ENCODE measurements around the gene SYNE2.

SYNE2 gene

DNA sequence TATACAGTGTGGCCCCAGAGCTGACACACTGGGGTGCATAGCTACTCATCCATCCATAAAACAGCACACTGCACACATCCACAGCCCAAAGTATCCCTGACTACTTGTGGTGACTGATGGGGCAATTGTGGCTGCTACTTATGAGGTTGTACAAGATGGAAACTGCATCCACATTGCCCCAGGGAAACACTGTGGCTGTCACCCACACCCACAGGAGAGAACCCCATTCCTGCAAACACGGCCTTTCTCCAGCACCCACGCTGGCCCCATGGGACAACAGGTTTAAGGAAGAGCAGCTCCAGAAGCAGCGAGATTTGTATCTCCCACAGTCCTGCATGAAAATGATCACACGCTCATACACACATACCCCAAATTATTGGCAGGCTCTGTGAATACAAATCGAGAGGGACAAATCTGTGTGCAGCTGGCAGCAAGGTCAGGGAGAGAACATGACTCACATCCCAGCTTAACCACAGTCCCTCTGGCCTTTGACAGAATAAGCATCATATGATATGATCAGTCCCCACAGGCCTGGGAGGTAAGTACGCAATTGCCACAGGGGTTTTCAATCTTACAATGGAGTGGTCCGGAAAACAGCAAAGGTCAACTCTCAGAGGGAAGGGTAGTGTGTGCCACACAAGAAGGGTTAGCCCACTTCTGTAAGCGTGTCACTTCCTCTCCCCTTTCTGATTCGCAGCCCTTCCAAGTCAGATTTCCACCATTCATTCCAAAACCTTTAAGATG lies 379.5 kb downstream of the SYNE2 start:
- DNase-seq, result no peak

DNA sequence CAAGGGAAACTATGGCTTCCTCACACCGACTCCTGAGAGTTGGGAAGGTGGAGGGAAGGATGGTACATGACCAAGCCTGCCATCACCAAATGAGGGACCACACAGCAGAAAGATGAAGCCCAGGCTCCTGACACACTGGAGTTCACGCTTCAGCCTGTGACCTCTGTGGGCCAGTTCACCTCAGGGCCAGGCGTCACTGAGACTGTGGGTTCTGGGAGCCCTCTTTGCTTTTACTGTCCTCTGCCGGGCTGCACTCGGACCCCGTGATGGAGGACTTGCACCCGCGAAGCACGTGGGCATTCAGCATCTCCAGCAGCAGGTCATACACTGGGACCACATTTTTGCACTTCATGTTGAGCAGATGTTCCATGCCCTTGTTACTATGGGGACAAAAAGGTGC lies 380.1 kb downstream of the SYNE2 start:
- no peak for DNase-seq

DNA sequence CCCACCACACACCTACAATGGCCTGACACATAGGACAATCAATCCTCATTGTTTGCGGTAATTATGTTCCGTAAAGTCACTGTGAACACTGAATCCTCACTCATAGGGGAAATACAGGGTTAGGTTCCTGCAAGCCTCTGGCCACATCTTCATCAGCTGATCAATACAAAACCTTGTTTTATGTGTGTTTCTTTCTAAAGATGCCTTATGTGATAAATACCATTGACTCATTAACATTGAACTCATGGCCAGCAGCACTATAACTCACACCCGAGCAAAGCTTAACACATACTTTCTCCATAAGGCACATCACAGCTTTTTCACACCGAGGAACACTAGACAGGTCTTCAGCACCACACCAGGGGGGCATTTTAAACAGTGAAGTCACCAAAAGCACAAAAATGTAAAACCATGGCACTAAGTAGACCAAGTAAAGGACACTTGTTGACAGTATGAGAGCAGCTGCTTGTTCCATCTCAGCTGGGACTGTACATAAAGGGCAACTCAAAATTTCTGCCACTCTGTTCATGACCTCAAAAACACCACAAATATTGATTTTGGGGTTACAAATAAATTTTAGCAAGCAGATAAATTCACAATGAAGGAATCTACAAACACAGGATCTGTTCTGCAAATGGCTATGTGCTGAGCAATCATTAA lies 380.9 kb downstream of the SYNE2 start:
- no peak for DNase-seq

DNA sequence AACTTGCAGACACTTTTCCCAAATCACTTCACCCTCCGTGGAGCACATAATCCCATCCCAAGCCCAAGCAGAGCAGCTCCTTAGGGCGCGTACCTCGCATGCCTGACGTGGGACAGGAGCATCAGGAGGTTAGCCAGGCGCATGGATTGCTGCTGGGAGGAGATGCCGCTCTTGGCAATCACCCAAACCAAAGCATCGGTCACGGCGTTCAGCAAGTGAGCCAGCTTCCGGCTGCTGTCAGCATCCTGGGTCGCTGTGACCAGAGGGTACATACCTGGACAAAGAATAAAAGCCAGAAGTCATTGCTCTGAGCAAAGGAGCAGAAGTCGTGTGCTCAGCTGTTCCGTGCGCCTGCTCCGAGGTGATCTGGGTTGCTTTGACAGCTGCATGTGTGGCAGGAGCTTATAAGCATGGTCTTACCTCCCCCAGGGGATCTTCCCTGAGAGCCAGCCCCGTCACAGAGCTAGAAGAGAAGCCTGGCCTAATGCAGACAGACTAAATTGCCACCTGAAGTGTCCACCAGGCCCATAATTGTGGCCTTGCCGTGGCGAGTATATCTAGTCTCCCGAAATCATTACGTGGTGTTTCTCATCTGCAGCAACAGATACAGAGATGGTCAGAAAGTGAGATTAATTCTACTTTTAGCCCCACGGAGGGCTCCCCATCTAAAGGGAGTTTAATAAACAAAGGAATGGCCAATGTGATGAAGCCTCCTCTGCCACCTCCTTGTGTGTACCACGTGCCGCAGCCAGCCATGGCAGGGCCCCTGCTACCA lies 382.3 kb downstream of the SYNE2 start:
- DNase-seq, result no peak

DNA sequence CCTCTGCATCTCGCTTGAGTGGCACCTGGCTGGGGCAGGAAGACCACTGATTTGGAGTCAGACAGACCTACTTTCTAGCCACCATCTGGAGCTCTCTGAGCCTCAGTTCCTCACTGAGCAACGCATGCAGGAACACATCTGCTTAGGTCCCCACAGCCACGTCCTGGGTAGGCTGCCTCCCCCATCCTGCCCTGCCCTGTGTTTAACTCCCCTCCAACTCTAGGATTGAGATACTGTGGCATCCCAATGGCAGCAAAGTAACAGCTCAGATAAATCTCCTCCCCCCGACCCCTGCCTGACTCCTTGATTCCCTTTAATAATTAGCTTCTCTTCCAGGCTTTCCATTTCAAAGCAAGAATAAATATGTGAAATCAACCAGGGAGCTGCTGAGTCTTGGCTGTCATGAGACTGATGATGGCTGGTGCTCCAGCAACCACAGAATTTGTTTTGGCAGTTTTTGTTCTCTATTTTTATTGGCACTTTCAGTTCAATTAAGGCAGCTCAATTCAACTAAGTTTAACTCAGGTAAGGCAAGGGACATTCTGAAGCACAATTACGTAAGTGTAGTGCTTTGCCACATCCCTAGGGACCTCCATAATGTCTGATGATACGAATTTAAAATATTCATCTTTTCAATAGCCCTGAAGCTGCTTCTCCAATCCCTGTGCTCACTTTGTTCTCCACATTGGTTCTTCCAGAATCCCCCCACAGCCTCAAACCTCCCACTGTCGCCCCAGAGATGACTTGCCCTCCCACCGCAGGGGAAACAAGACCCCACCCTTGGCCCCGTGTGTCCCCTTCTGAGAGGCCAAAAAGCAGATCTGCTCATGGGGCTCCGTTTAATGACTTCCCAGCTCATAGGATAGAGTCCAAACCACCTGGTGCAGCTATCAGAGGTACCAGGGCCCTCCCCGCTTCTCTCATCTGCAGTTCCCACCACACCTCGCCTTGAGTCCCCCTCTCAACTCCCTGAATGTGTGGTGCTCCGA lies 383.1 kb downstream of the SYNE2 start:
- no peak for DNase-seq

DNA sequence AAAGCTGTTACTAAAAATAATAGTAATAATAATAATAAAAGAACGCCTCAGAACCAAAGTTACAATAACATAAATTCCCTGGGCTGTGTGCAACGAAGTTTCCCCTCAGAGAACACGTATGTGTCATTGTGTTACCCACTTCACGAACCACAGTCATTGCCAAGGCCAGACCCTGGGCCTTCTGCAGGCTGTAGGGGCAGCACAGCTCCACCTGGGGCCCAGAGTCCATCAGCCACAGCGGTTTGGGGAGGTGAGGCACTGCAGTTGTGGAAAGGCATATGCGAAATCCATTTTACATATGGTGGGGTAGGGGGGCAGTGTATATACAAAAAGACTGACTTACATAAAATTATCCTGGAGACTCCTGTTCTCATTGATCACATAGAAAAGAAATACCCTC lies 385.2 kb downstream of the SYNE2 start:
- DNase-seq, result no peak

DNA sequence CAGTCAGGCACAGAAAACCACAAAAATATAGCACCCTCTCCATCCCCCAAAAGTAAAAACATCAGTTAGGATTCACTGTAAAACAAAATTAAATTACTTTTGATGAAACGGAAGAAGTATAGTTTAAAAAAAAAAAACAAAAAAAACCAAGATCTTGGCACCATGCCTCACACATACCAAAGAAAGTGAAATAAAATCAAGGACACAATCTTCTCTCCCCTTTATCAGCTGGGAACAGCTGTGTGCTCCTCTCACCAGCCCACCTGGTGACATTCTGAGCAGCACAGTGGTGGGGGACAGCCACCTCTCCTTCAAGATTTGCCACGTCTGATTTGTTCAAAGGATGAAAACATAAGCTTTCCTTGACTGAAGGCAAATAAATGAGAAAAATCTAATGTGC lies 385.8 kb downstream of the SYNE2 start:
- DNase-seq, result no peak

DNA sequence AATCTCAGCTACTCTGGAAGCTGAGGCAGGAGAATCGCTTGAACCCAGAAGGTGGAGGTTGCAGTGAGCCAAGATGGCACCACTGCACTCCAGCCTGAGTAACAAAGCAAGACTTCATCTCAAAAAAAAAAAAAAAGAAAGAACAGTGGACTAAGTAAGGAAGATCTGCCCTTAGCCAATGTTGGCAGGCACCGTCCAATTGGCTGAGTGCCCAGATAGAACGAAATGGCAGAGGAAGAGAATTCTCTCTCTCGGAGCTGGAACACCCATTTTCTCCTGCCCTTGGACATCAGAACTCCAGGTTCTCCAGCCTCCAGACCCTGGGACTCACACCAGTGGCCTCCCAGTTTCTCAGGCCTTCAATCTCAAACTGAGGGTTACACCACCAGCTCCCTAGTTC lies 391.5 kb downstream of the SYNE2 start:
- DNase-seq, result no peak

DNA sequence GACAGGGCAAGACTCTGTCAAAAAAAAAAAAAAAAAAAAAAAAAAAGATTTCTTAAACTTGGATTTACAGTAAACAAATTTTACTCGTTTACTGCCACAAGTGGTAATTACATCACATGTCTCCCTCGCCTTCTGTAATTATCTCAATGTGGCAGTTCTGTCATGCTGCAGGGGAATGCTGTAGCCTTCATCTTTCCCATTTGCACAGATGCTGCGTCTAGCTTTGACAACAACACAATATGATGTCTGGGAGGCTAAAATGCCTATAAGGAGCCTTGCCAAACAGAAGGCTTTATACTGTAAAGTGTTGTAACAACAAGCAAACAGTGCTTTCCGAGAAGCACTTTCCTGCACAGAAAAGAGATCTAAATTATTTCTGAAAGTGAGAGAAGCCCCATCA lies 392.7 kb downstream of the SYNE2 start:
- DNase-seq, result no peak

DNA sequence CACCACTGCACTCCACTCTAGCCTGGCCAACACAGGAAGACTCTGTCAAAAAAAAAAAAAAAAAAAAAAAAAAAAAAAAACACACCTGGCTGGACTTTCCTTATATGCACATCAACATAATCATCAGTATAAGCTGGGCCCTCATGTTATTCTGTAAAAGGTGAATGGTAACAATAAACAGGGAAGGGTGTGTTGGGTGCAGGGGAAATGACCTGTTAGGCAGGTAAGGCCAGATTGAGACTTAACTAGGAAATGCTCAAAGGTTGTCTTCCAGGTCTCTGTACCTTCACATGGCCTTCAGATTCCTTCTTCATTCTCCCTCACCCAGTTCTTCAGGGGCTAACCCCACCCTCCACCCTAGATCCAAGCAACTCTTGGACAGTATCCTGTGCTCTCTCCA lies 393.9 kb downstream of the SYNE2 start:
- no peak for DNase-seq

DNA sequence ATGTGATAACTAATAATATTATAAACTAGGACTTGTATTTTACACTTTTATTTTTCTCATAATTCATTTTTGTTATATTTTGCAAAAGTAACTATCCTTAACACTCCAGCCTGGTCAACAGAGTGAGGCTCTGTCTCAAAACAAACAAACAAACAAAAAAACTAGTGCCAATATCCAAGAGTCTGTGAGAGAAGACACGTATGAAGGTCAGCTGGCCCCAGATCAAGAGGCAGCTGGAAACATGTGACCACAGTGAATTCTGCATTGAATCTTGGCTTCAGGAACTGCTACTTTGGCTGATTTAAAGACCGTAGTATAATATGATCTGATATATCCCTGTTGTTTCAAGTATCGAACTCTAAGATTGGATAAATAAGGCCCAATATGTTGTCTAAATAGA lies 394.4 kb downstream of the SYNE2 start:
- no peak for DNase-seq

DNA sequence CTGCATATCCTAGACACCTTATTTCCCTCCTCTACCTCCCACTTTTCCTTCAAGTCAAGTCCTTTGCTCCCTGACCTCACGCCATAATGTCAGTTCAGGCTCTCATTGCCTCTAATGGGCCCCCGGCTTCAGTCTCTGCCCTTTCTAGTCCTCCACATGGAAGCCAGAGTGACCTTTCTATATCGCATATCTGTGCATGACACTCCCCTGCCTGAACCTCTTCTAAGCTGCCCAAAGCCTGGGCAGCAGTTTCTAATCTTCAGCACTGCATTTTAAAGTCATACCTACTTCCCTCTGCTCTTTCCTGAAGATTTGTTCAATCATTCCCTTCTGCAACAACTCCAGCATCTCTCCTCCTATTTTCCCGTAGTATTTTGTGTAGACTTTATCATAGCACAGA lies 395.9 kb downstream of the SYNE2 start:
- no peak for DNase-seq

DNA sequence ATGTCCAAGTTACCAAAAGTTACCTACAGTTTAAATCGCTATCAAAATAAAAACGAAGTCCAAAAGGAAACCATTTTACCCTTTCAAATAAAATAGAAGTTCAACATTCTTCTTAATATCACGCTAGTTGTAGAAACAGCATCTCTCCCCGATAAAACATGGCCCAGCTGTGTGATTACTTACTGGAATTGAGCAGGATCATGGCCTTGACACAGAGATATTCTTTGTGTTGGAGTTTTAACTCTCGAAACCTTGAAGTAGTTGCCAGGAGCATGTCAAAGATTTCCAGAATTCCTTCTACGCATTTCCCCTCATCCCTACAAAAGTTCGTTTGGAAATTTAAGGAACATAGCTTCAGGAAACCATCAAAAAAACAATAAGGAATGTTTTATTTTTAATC lies 396.6 kb downstream of the SYNE2 start:
- no peak for DNase-seq

DNA sequence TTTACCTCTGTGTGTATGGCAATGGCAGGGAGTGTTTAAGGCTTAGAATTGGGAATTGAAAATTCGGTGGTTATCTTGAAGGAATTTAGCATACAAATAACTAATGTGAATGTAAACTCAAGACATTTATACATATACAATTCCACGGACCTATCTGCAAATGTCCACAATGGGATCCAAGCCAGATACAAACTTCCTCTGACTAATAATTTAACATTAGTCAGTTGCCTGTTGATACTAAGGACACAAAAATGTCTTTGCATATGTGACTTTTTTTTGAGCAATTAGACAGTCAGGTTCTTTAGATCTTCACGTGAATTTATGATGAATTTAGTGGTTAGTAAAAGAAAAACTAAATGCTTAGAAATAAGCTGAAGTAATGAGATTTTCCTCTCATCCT lies 400.9 kb downstream of the SYNE2 start:
- no peak for DNase-seq

DNA sequence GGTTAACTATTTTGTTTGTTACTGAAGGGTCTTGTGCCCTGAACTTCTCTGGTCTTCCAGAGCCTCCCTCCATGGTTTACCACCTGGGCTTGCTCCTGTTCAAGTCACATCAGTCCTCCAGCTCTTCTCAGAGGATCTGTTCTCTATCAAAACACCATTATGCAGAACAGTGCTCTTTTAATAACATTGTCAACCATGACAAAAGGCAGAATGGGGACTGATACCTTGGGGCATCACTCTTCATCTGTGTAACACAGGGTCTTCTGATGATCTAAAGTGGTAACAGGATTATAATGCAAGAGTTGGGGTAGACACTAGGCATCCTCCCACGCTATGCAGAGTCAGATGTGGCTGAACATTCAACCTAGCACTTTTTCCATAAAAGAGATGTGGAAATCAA lies 403.0 kb downstream of the SYNE2 start:
- DNase-seq, result no peak

DNA sequence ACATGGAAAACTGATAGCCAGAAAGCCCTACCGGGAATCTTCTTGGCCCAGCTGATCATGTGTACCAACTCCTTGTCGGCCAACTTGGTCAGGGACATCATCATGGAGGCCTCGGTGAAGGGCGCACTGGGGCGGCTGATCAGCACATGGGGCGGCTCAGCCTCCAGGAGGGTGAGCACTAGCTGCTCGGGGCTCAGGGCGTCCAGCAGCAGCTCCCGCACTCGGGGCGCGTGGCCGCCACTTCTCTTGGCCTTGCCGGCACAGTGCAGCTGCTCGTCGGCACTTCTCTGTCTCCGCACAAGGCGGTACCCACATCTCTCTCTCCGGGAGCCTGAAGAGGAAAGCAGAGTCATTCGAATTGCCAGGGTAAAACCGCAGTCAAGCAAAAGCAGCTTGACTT lies 407.6 kb downstream of the SYNE2 start:
- DNase-seq, result no peak

DNA sequence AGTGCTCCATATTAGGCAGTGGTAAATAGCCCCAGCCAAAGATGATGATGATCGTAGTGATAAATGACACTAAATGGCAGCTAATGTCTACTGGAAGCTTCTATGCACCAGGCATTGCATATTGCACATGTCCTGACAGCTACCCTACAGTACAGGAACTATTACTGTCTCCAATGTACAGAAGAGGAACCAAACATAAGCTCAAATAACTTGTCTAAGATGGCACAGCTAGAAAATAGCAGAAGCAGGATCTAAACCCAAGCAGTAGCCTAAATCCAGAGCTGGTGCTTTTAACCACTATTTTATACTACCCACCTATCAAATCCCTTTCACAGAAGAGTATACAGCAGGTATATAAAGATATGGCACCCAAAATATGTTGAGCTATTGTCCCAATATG lies 412.4 kb downstream of the SYNE2 start:
- DNase-seq, result no peak

DNA sequence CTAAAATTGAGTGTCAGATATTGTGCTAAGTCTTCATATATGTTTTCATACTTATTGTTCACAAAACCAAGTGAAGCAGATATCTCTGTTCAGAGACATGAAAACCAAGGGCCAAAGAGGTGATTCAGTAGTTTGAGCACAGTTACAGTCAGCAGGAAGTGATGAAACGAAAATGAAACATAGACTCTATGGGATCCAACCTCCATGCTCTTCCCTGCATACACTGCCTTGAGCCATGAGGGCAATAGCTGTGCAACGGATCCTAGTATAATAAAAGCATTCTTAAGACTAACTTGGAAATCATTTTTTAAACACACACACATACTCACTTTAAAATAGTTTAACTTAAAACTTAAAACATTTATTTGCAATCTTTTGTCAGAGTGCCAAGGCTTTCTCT lies 413.4 kb downstream of the SYNE2 start:
- DNase-seq, result no peak

DNA sequence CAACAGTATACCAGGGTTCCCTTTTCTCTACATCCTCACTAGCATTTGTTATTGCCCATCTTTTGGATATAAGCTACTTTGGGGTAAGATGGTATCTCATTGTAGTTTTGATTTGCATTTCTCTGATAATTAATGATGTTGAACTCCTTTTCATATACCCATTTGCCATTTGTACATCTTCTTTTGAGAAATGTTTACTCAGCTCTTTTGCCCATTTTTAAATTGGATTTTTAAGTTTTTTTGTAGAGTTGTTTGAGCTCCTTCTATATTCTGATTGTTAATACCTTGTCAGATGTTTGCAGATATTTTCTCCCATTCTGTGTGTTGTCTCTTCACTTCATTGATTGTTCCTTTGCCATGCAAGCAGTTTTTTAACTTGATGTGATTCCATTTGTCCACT lies 419.2 kb downstream of the SYNE2 start:
- no peak for DNase-seq
